Nephron (organoid): ENCODE data around the gene THG1L.
"Not testable (repeated sequence)": the region's sequence is repeated elsewhere in the genome, so short reads cannot be mapped to it uniquely, and the experiment has no call there.

Experiments used
- H3K27ac Mint-ChIP-seq, 3 experiments: 2 replicates each; pipeline ENCODE4 v1.8.0; 2020; ENCODE audit warnings: mixed read lengths in 3 of 3, mild to moderate bottlenecking in 2 of 3, moderate library complexity in 1 of 3
- H3K27me3 Mint-ChIP-seq: 2 replicates; pipeline ENCODE4 v1.8.0; 2021; ENCODE audit warnings: low read depth, mild to moderate bottlenecking, moderate library complexity, mixed read lengths
- H3K36me3 Mint-ChIP-seq: 2 replicates; pipeline ENCODE4 v1.8.0; 2020; ENCODE audit warnings: low read depth, mixed read lengths
- H3K4me1 Mint-ChIP-seq: 2 replicates; pipeline ENCODE4 v1.8.0; 2020; ENCODE audit warnings: mixed read lengths
- H3K4me3 Mint-ChIP-seq, 3 experiments: 2 replicates each; pipeline ENCODE4 v1.8.0; 2020; ENCODE audit warnings: mild to moderate bottlenecking in 3 of 3, mixed read lengths in 3 of 3, moderate library complexity in 2 of 3
- H3K9me3 Mint-ChIP-seq: 2 replicates; pipeline ENCODE4 v1.8.0; 2020; ENCODE audit warnings: mixed read lengths
- TF ChIP-seq, protein P1 (sequence below), 3 experiments: fragments of 200-600 bp; sonication (generic); IDR thresholded peaks; one replicate each; pipeline ENCODE4 v1.5.0; 2021; ENCODE audit warnings: antibody characterized with exemption in 3 of 3; ENCODE audit not compliant: unreplicated experiment in 3 of 3

THG1L gene

DNA sequence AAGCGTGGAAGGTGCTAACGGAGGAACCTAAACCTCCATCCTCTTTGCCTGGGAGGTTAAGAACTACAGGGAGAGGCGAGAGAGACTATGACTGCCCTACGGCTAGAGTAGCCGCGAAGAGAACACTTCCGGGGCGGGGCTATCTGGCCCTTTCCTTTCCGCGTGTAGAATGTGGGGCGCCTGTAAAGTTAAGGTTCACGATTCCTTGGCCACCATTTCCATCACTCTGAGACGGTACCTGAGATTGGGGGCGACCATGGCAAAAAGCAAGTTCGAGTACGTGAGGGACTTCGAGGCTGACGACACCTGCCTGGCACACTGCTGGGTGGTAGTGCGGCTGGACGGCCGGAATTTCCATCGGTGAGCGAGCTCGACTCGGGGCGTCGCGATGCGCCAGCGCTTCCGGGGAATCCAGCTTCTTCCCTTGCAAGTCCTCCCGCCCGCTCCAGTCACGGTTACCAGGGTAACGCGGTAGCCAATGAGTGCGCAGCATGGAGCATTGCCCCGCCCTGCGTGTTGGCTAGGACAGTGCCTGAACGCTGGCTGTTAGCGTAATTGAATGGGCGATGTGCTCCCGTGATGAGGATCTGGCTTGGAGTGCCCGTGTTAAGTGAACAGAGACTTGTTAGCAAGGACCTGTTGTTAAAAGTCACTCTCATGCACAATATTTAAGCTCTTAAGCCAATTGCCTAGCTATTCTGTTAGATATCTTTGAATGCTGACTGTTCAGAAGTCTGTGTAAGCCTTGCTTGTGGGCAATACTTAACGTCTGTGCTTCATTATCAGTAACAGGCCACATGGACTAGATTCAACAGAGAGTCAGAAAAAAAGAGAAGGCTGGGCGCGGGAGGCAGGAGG, at the start of gene THG1L:
Gene THG1L (plus strand): TSS at position 149 of the 858 bp plus-strand sequence. CDS start 21 bp downstream, at position 170.
- H3K36me3 Mint-ChIP-seq: peaks cover 21% of the 10 kb centered on the region
- peaks cover 2% of the 10 kb centered on the region for H3K9me3 Mint-ChIP-seq
- TF ChIP-seq, protein P1, sequence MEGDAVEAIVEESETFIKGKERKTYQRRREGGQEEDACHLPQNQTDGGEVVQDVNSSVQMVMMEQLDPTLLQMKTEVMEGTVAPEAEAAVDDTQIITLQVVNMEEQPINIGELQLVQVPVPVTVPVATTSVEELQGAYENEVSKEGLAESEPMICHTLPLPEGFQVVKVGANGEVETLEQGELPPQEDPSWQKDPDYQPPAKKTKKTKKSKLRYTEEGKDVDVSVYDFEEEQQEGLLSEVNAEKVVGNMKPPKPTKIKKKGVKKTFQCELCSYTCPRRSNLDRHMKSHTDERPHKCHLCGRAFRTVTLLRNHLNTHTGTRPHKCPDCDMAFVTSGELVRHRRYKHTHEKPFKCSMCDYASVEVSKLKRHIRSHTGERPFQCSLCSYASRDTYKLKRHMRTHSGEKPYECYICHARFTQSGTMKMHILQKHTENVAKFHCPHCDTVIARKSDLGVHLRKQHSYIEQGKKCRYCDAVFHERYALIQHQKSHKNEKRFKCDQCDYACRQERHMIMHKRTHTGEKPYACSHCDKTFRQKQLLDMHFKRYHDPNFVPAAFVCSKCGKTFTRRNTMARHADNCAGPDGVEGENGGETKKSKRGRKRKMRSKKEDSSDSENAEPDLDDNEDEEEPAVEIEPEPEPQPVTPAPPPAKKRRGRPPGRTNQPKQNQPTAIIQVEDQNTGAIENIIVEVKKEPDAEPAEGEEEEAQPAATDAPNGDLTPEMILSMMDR (IDR thresholded peaks at IDR 0.05; ENCODE audit: unreplicated experiment in 3 of 3): no peak
- peaks cover 11% of the 10 kb centered on the region for H3K4me1 Mint-ChIP-seq
- H3K27me3 Mint-ChIP-seq: no peaks in the 10 kb centered on the region
- peak within 1 kb of the TSS; percentile 91 to 99 (median 98) for H3K27ac Mint-ChIP-seq
- H3K4me3 Mint-ChIP-seq: peak within 1 kb of the TSS; percentile 93 to 97 (median 94)

DNA sequence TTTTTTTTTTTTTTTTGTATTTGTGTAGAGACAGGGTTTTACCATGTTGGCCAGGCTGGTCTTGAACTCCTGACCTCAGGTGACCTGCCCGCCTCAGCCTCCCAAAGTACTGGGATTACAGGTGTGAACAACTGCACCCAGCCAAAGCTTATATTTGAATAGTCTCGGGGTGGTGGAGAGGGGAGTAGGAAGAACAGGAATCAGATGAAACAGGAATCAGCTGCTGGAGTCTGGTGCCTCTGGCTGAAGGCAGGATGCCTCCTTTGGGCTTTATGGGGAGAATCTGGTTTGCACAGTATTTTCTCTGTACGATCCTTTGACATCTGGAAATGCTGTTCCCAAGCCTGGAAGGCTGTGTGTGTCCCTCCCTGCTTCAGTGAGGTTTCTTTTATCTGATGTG, 49.0 kb upstream of the THG1L start:
- H3K4me1 Mint-ChIP-seq: peaks cover 5% of the 10 kb centered on the region
- no peaks in the 10 kb centered on the region for H3K36me3 Mint-ChIP-seq
- no peak overlapping the region for H3K4me3 Mint-ChIP-seq
- H3K9me3 Mint-ChIP-seq: no peaks in the 10 kb centered on the region
- TF ChIP-seq, protein P1 (IDR thresholded peaks at IDR 0.05; ENCODE audit: unreplicated experiment in 3 of 3): no peak
- H3K27ac Mint-ChIP-seq: no peak overlapping the region
- no peaks in the 10 kb centered on the region for H3K27me3 Mint-ChIP-seq

DNA sequence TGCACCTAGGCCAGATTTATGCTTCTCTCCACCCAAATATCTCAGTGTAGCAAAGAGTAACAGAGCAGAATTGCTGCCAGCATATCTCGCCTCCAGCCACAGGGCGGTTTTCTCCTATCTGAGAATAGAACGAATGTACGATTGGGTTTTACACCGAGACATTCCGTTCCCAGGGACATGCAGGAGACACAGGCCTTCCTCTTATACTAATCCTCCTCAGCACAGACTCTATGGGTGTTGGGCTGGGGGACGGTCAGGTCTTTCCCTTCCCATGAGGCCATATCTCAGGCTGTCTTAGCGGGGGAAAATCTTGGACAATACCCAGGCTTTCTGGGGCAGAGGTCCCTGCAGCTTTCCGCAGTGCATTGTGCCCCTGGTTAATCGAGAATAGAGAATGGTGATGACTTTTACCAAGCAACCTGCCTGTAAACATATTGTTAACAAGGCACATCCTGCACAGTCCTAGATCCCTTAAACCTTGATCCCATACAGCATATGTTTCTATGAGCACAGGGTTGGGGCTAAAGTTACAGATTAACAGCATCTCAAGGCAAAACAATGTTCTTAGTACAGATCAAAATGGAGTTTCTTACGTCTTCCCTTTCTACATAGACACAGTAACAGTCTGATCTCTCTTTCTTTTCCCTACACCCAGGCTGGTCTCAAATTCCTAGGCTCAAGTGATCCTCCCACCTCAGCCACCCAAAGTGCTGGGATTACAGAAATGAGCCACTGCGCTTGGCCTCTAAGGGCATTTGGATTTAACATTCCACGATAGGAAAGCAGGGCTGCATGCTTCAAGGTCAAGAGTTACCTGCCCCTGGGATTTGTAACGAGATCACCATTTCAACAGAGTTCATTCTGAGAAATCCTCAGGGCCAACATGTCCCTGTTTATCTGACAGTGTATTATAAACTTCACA, 44.7 kb upstream of the THG1L start:
- not testable (repeated sequence) for H3K4me3 Mint-ChIP-seq, H3K36me3 Mint-ChIP-seq, H3K4me1 Mint-ChIP-seq, H3K27me3 Mint-ChIP-seq, H3K9me3 Mint-ChIP-seq
- peak overlapping the region in 2 of 3 experiments; percentile 1 to 78 for H3K27ac Mint-ChIP-seq

DNA sequence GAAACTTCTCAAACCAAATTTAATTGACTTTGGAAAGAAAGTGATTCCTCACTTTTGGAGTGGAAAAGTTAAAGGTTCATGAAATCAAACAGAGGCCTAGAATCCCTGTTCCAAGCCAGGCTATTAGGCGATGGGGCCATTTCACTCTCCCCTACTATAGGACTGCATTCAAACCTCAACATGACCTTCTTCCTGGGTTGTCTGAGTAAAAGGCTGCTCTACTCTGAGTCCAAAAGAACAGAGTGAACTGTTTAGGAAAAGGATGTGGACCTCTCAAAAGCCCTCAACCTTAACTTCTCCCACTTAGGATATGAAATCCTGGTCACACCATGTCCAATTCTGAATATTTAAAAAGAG, 44.0 kb upstream of the THG1L start:
- Mint-ChIP-seq H3K9me3 (peaks cover 13% of the 10 kb centered on the region), H3K27ac (no peak overlapping the region), H3K4me3 (no peak overlapping the region)

DNA sequence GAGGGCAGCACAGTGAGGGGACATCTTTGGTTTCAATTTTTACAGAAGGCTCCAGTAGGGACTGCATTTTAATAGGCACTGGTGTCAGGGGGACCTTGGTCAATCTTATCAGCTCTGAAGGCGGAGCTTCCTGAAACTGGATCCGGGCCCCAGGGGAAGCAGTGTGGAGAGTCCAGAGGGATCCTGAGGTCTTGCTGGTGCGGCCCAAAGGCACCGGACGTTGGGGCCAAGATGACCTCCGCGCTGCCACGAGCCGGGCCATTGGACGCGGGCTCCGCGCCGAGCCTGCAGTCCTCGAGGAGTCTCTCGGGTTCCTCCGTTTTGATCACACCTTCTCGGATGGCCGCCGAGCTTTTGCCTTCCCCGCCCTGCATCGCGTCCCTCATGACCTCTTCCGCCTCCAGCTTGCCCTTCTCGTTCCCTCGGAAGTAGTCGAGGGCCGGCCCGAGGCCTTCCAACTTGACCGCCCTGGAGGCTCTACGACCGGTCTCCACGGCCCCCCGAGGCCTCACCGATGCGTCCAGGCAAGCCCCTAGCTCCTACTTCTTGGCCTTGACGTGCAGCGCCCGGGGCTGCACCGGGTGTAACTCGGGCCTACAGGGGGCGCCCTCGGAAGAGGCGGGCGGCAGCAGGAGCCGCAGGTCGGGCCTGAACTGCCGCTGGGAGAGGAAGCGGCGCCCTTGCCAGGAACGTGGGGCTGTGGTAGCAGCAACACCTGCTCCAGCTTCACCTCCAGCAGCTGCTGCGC, 41.1 kb upstream of the THG1L start:
- no peaks in the 10 kb centered on the region for H3K27me3 Mint-ChIP-seq
- no peaks in the 10 kb centered on the region for H3K36me3 Mint-ChIP-seq
- H3K4me3 Mint-ChIP-seq: no peak overlapping the region
- H3K27ac Mint-ChIP-seq: no peak overlapping the region
- peaks cover 5% of the 10 kb centered on the region for H3K4me1 Mint-ChIP-seq
- peaks cover 24% of the 10 kb centered on the region for H3K9me3 Mint-ChIP-seq
- TF ChIP-seq, protein P1 (IDR thresholded peaks at IDR 0.05; ENCODE audit: unreplicated experiment in 3 of 3): no peak

More for the DNA sequence above, 44.0 kb upstream of the THG1L start:
- H3K36me3 Mint-ChIP-seq: no peaks in the 10 kb centered on the region
- TF ChIP-seq, protein P1 (IDR thresholded peaks at IDR 0.05; ENCODE audit: unreplicated experiment in 3 of 3): no peak
- no peaks in the 10 kb centered on the region for H3K27me3 Mint-ChIP-seq
- peaks cover 5% of the 10 kb centered on the region for H3K4me1 Mint-ChIP-seq
